Left lung (tissue), 10 donors: ENCODE results near the gene DNAH2. TPM values are rescaled to one million over a fixed set of nuclear protein-coding genes. Genes with fewer than 3 reads are reported as not detected.

ENCODE experiments used
- ATAC-seq: fragments of 200-7000 bp; cut with Tn5 transposase; one replicate; pipeline ENCODE4 v1.9.1; 2020; ENCODE audit warnings: moderate library complexity
- DNase-seq, 4 donors: peaks; one replicate each; pipeline ENCODE4 v3.0.0-alpha.2; 2013 to 2020
- H3K27ac ChIP-seq, 2 donors: fragments of 200-600 bp; sonication (generic) in 1 of 2; one replicate each; pipeline versions ENCODE4 v1.5.0 to v1.8.0; 2020 to 2021
- H3K27me3 ChIP-seq, 2 donors: fragments of 200-600 bp; sonication (generic) in 1 of 2; one replicate each; pipeline versions ENCODE4 v1.5.0 to v1.8.0; 2020 to 2021
- H3K36me3 ChIP-seq, 2 donors: fragments of 200-600 bp; sonication (generic) in 1 of 2; one replicate each; pipeline versions ENCODE4 v1.5.0 to v1.8.0; 2020 to 2021
- H3K4me1 ChIP-seq, 2 donors: fragments of 200-600 bp; one replicate each; pipeline ENCODE4 v1.8.0; 2021
- H3K4me3 ChIP-seq, 2 donors: fragments of 200-600 bp; sonication (generic) in 1 of 2; one replicate each; pipeline versions ENCODE4 v1.5.0 to v1.8.0; 2020 to 2021; ENCODE audit warnings: mild to moderate bottlenecking in 1 of 2
- H3K9me3 ChIP-seq, 2 donors: fragments of 200-600 bp; sonication (generic) in 1 of 2; one replicate each; pipeline versions ENCODE4 v1.5.0 to v1.8.0; 2020 to 2021
- CTCF ChIP-seq, 2 donors: fragments of 200-600 bp; sonication (generic) in 1 of 2; IDR thresholded peaks; one replicate each; pipeline versions ENCODE4 v1.5.0 to v1.8.0; 2021; ENCODE audit warnings: antibody characterized with exemption in 2 of 2
- intact Hi-C, 2 donors: fragments of 100-400 bp; cut with DNase I; formaldehyde crosslinking; loops; one replicate each; pipeline versions ENCODE4 v1.11.2 to v1.14.2; 2022
- polyA plus RNA-seq, 6 donors: library from polyadenylated mRNA; unstranded; fragments of 120-200 nt; gene quantifications; one replicate each; pipeline ENCODE4 v1.2.1, GENCODE V29; 2013; ENCODE audit not compliant: insufficient read length in 6 of 6
- total RNA-seq, 2 donors: library from RNA; stranded (reverse); fragmentation: NEBNext Ultra II Directional; extraction: Animal tissue kit (Norgen Biotek cat#: 25700); gene quantifications; one replicate each; pipeline ENCODE4 v1.2.1, GENCODE V29; 2021
- donor health status: DM: no; HTN: yes; CAD: no.
- donor health status: DM: no; HTN: no; CAD: no.

Gene DNAH2
- total and polyA plus RNA-seq, 8 donors = 0.67 to 4.5 (median 2.6) TPM

- intact Hi-C loops = no loop called here
- no peak for ATAC-seq
- TF ChIP-seq CTCF (IDR thresholded peaks at IDR 0.05) = no peak
- H3K27me3 ChIP-seq = no peaks in the 10 kb centered on the region
- H3K27ac ChIP-seq = no peak overlapping the region
- peaks cover 0 to 87% of the 10 kb centered on the region in 2 donors for H3K36me3 ChIP-seq
- no peaks in the 10 kb centered on the region for H3K9me3 ChIP-seq
- DNase-seq = no peak
- no peak overlapping the region for H3K4me3 ChIP-seq
- H3K4me1 ChIP-seq = peaks cover 9 to 58% of the 10 kb centered on the region in 2 donors
Observed at GRCh38 chr17:7848739-7849129, 131.2 kb downstream of the DNAH2 start.

- intact Hi-C loops = no loop called here
- DNase-seq = no peak
Observed at GRCh38 chr17:7849130-7849750, 131.7 kb downstream of the DNAH2 start.

GRCh38 chr17:7849751-7850504 is 132.4 kb downstream of the DNAH2 start:
- DNase-seq = no peak
- Histone ChIP-seq H3K4me3 (no peak overlapping the region), H3K27ac (peak overlapping the region in 1 of 2 donors; percentile 18), H3K36me3 (peaks cover 0 to 99% of the 10 kb centered on the region in 2 donors), H3K4me1 (peaks cover 9 to 66% of the 10 kb centered on the region in 2 donors), H3K9me3 (no peaks in the 10 kb centered on the region), H3K27me3 (no peaks in the 10 kb centered on the region)
- no peak for ATAC-seq
- intact Hi-C loops = no loop called here
- TF ChIP-seq CTCF (IDR thresholded peaks at IDR 0.05) = no peak

More at GRCh38 chr17:7849130-7849750, 131.7 kb downstream of the DNAH2 start:
- Histone ChIP-seq H3K27ac (no peak overlapping the region), H3K27me3 (no peaks in the 10 kb centered on the region), H3K4me1 (peaks cover 9 to 60% of the 10 kb centered on the region in 2 donors), H3K4me3 (no peak overlapping the region), H3K36me3 (peaks cover 0 to 93% of the 10 kb centered on the region in 2 donors), H3K9me3 (no peaks in the 10 kb centered on the region)
- no peak for ATAC-seq
- no peak for TF ChIP-seq CTCF (IDR thresholded peaks at IDR 0.05)

- Histone ChIP-seq H3K9me3 (no peaks in the 10 kb centered on the region), H3K36me3 (peaks cover 0 to 98% of the 10 kb centered on the region in 2 donors), H3K4me1 (peaks cover 10 to 66% of the 10 kb centered on the region in 2 donors), H3K27me3 (no peaks in the 10 kb centered on the region), H3K27ac (no peak overlapping the region), H3K4me3 (peak overlapping the region in 1 of 2 donors; percentile 7)
- TF ChIP-seq CTCF (IDR thresholded peaks at IDR 0.05) = no peak
- no peak for ATAC-seq
- peak in 1 of 4 donors; percentile 36 for DNase-seq
- intact Hi-C loops = no loop called here
Observed at GRCh38 chr17:7850701-7851437, 133.3 kb downstream of the DNAH2 start.
